HepG2 (cell line): Measurements from ENCODE around the gene HLA-DOA. TPM values are rescaled to one million over a fixed set of nuclear protein-coding genes. Genes with fewer than 3 reads are reported as not detected.

Experiments used
- CC2D1A ChIP-seq: sonication (generic); formaldehyde crosslinking; IDR thresholded peaks from 2 replicates; pipeline ENCODE4 v1.8.1; 2023; ENCODE audit warnings: mild to moderate bottlenecking, missing genetic modification reagents
- CREM ChIP-seq, 2 experiments: sonication (generic) in 1 of 2; formaldehyde crosslinking in 1 of 2; IDR thresholded peaks; 2 replicates each; pipeline versions ENCODE4 v1.4.0 to v1.6.1; 2016 to 2020; ENCODE audit warnings: antibody characterized with exemption in 1 of 2, mild to moderate bottlenecking in 1 of 2, missing genetic modification reagents in 1 of 2
- FOXP1 ChIP-seq, 2 experiments: fragments of 450-650 bp in 1 of 2; IDR thresholded peaks; 2 replicates each; pipeline ENCODE4 v1.6.1; 2017 to 2018; ENCODE audit warnings: antibody characterized with exemption in 1 of 2
- HOXA5 ChIP-seq: sonication (generic); formaldehyde crosslinking; IDR thresholded peaks from 2 replicates; pipeline ENCODE4 v1.4.0; 2020; ENCODE audit warnings: missing genetic modification reagents
- MIXL1 ChIP-seq: IDR thresholded peaks from 2 replicates; pipeline ENCODE4 v1.6.1; 2016
- NFE2 ChIP-seq: sonication (generic); formaldehyde crosslinking; IDR thresholded peaks from 2 replicates; pipeline ENCODE4 v1.4.0; 2020; ENCODE audit warnings: missing genetic modification reagents
- NRL ChIP-seq: sonication (generic); formaldehyde crosslinking; IDR thresholded peaks from 2 replicates; pipeline ENCODE4 v1.5.0; 2020; ENCODE audit warnings: missing genetic modification reagents, mild to moderate bottlenecking, moderate library complexity, borderline replicate concordance
- PAWR ChIP-seq: sonication (generic); formaldehyde crosslinking; IDR thresholded peaks from 2 replicates; pipeline ENCODE4 v1.4.0; 2020; ENCODE audit warnings: missing genetic modification reagents, mild to moderate bottlenecking, borderline replicate concordance
- SNAI1 ChIP-seq: sonication (generic); formaldehyde crosslinking; IDR thresholded peaks from 2 replicates; pipeline ENCODE4 v1.5.0; 2020; ENCODE audit warnings: mild to moderate bottlenecking, missing genetic modification reagents, borderline replicate concordance
- SOX6 ChIP-seq, 2 experiments: fragments of 450-650 bp in 1 of 2; sonication (generic) in 1 of 2; formaldehyde crosslinking in 1 of 2; IDR thresholded peaks; 2 replicates each; pipeline versions ENCODE4 v1.4.0 to v1.6.1; 2017 to 2020; ENCODE audit warnings: antibody characterized with exemption in 1 of 2, mild to moderate bottlenecking in 1 of 2, missing genetic modification reagents in 1 of 2
- SPEN ChIP-seq: sonication (generic); formaldehyde crosslinking; IDR thresholded peaks from 2 replicates; pipeline ENCODE4 v1.5.1; 2020; ENCODE audit warnings: low read depth, mild to moderate bottlenecking, missing genetic modification reagents
- YY1 ChIP-seq: IDR thresholded peaks from 2 replicates; pipeline ENCODE4 v1.6.1; 2011; ENCODE audit warnings: low read length, low read depth, moderate library complexity, mild to moderate bottlenecking; ENCODE audit not compliant: insufficient read depth, insufficient replicate concordance
- ZNF160 ChIP-seq: sonication (generic); formaldehyde crosslinking; IDR thresholded peaks from 2 replicates; pipeline ENCODE4 v1.8.0; 2022; ENCODE audit warnings: mild to moderate bottlenecking, inconsistent platforms, missing genetic modification reagents
- ZNF460 ChIP-seq: sonication (generic); formaldehyde crosslinking; IDR thresholded peaks from 2 replicates; pipeline ENCODE4 v1.5.1; 2020; ENCODE audit warnings: missing genetic modification reagents, mild to moderate bottlenecking, borderline replicate concordance
- ZNF644 ChIP-seq: IDR thresholded peaks from 2 replicates; pipeline ENCODE4 v1.6.1; 2016; ENCODE audit warnings: low read depth
- ZSCAN9 ChIP-seq: IDR thresholded peaks from 2 replicates; pipeline ENCODE4 v1.6.1; 2016; ENCODE audit warnings: borderline replicate concordance
- polyA plus RNA-seq, 8 experiments: library from polyadenylated mRNA; depleted of rRNA in 3 of 8; stranded (reverse) in 7 of 8; unstranded in 1 of 8; fragments of >200 nt; fragmentation: Illumina TruSeq in 4 of 8; extraction: Trizol in 4 of 8; gene quantifications; 2 replicates each; pipeline versions ENCODE4 v1.2.1 to v1.2.3, GENCODE V29; 2011 to 2016; ENCODE audit warnings: low read depth in 4 of 8, missing spikeins in 1 of 8, mixed read lengths in 1 of 8; ENCODE audit not compliant: insufficient read depth in 1 of 8
- total RNA-seq, 5 experiments: library from RNA; depleted of rRNA; stranded (reverse); fragments of >200 nt; fragmentation: Illumina TruSeq; extraction: Trizol; gene quantifications; 2 replicates each; pipeline ENCODE4 v1.2.3, GENCODE V29; 2016; ENCODE audit warnings: low read depth in 1 of 5
- TF ChIP-seq, protein P1 (sequence below): sonication (generic); formaldehyde crosslinking; IDR thresholded peaks from 2 replicates; pipeline ENCODE4 v1.5.0; 2020; ENCODE audit warnings: mild to moderate bottlenecking, missing genetic modification reagents, moderate library complexity
- TF ChIP-seq, protein P2 (sequence below): sonication (generic); formaldehyde crosslinking; IDR thresholded peaks from 2 replicates; pipeline ENCODE4 v1.4.0; 2020; ENCODE audit warnings: mild to moderate bottlenecking, missing genetic modification reagents
- TF ChIP-seq, protein P3 (sequence below): sonication (generic); formaldehyde crosslinking; conservative IDR thresholded peaks from 2 replicates; pipeline ENCODE4 v1.4.0; 2020; ENCODE audit warnings: missing genetic modification reagents
- TF ChIP-seq, protein P4 (sequence below): sonication (generic); formaldehyde crosslinking; IDR thresholded peaks from 2 replicates; pipeline ENCODE4 v1.9.0; 2021; ENCODE audit warnings: mild to moderate bottlenecking, missing genetic modification reagents

The HLA-DOA gene
- total and polyA plus RNA-seq, 2 of the 13 experiments (the other 11 are each of a cell fraction or from before 2014, with no cell fraction given): 0.03 to 0.09 TPM

DNA sequence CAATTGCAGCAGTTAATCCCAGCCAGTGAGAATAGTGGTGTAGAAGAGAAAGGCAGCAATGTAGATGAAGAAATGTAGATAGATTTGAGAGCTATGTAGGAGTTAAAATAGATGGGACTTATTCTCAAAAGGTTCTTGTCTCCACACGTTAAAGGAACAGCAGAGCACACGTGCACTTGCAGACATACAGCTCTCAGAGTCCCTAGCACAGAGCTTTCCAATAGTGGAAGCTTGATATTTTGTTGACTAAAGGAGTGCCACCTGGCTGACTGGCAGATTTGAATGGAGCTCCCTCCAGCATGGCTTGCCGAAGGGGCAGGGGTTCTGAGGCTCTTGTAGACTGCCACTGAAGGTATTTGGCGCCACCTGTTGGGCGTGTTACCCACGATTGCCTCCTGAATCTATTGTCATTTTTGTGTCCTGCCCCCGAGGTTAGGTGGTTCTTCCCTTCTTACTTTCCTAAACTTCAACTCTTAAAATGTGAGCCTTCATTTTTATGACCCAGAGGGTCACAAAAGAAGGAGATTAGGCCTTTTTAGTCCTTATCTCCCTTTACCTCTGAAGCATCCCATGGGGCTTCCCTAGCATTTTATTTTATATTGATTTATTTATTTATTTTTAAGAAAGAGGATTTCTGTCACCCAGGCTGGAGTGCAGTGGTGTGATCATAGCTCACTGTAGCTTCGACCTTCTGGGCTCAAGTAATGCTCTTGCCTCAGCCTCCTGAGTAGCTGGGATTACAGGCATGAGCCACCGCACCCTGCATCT, 24.6 kb downstream of the HLA-DOA start (continued):
- TF ChIP-seq, protein P1, sequence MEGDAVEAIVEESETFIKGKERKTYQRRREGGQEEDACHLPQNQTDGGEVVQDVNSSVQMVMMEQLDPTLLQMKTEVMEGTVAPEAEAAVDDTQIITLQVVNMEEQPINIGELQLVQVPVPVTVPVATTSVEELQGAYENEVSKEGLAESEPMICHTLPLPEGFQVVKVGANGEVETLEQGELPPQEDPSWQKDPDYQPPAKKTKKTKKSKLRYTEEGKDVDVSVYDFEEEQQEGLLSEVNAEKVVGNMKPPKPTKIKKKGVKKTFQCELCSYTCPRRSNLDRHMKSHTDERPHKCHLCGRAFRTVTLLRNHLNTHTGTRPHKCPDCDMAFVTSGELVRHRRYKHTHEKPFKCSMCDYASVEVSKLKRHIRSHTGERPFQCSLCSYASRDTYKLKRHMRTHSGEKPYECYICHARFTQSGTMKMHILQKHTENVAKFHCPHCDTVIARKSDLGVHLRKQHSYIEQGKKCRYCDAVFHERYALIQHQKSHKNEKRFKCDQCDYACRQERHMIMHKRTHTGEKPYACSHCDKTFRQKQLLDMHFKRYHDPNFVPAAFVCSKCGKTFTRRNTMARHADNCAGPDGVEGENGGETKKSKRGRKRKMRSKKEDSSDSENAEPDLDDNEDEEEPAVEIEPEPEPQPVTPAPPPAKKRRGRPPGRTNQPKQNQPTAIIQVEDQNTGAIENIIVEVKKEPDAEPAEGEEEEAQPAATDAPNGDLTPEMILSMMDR (CRISPR knock-in tag): peak; percentile 96
- TF ChIP-seq PAWR (CRISPR knock-in tag) (no peak), ZNF160 (CRISPR knock-in tag) (no peak), SNAI1 (CRISPR knock-in tag) (no peak), ZNF460 (CRISPR knock-in tag) (no peak), MIXL1 (CRISPR knock-in tag) (0 out of 2 replicates have a peak, but pooled peaks have one; percentile 35), NRL (CRISPR knock-in tag) (no peak), CREM (IDR thresholded peaks at IDR 0.05) (no peak), CREM (CRISPR knock-in tag; IDR thresholded peaks at IDR 0.05) (no peak), CC2D1A (CRISPR knock-in tag) (no peak), ZNF644 (CRISPR knock-in tag) (no peak), ZSCAN9 (no peak), NFE2 (CRISPR knock-in tag) (no peak), FOXP1 (IDR thresholded peaks at IDR 0.05) (no peak), FOXP1 (CRISPR knock-in tag; IDR thresholded peaks at IDR 0.05) (no peak), SOX6 (IDR thresholded peaks at IDR 0.05) (no peak), SOX6 (CRISPR knock-in tag; IDR thresholded peaks at IDR 0.05) (0 out of 2 replicates have a peak, but pooled peaks have one; percentile 19), HOXA5 (CRISPR knock-in tag) (0 out of 2 replicates have a peak, but pooled peaks have one; percentile 54), YY1 (peak; percentile 40), SPEN (0 out of 2 replicates have a peak, but pooled peaks have one; percentile 40)
- TF ChIP-seq, protein P2, sequence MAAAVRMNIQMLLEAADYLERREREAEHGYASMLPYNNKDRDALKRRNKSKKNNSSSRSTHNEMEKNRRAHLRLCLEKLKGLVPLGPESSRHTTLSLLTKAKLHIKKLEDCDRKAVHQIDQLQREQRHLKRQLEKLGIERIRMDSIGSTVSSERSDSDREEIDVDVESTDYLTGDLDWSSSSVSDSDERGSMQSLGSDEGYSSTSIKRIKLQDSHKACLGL: no peak
- TF ChIP-seq, protein P3, sequence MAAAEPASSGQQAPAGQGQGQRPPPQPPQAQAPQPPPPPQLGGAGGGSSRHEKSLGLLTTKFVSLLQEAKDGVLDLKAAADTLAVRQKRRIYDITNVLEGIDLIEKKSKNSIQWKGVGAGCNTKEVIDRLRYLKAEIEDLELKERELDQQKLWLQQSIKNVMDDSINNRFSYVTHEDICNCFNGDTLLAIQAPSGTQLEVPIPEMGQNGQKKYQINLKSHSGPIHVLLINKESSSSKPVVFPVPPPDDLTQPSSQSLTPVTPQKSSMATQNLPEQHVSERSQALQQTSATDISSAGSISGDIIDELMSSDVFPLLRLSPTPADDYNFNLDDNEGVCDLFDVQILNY (CRISPR knock-in tag): no peak
- TF ChIP-seq, protein P4, sequence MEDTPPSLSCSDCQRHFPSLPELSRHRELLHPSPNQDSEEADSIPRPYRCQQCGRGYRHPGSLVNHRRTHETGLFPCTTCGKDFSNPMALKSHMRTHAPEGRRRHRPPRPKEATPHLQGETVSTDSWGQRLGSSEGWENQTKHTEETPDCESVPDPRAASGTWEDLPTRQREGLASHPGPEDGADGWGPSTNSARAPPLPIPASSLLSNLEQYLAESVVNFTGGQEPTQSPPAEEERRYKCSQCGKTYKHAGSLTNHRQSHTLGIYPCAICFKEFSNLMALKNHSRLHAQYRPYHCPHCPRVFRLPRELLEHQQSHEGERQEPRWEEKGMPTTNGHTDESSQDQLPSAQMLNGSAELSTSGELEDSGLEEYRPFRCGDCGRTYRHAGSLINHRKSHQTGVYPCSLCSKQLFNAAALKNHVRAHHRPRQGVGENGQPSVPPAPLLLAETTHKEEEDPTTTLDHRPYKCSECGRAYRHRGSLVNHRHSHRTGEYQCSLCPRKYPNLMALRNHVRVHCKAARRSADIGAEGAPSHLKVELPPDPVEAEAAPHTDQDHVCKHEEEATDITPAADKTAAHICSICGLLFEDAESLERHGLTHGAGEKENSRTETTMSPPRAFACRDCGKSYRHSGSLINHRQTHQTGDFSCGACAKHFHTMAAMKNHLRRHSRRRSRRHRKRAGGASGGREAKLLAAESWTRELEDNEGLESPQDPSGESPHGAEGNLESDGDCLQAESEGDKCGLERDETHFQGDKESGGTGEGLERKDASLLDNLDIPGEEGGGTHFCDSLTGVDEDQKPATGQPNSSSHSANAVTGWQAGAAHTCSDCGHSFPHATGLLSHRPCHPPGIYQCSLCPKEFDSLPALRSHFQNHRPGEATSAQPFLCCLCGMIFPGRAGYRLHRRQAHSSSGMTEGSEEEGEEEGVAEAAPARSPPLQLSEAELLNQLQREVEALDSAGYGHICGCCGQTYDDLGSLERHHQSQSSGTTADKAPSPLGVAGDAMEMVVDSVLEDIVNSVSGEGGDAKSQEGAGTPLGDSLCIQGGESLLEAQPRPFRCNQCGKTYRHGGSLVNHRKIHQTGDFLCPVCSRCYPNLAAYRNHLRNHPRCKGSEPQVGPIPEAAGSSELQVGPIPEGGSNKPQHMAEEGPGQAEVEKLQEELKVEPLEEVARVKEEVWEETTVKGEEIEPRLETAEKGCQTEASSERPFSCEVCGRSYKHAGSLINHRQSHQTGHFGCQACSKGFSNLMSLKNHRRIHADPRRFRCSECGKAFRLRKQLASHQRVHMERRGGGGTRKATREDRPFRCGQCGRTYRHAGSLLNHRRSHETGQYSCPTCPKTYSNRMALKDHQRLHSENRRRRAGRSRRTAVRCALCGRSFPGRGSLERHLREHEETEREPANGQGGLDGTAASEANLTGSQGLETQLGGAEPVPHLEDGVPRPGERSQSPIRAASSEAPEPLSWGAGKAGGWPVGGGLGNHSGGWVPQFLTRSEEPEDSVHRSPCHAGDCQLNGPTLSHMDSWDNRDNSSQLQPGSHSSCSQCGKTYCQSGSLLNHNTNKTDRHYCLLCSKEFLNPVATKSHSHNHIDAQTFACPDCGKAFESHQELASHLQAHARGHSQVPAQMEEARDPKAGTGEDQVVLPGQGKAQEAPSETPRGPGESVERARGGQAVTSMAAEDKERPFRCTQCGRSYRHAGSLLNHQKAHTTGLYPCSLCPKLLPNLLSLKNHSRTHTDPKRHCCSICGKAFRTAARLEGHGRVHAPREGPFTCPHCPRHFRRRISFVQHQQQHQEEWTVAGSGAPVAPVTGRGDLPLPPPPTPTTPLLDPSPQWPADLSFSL: no peak
